CD14-positive monocyte (primary cell): ENCODE data around the gene NCOR2. TPM values are rescaled to one million over a fixed set of nuclear protein-coding genes. Genes with fewer than 3 reads are reported as not detected.
A peak's percentile ranks its signal among the peaks of the same experiment; 100 is the strongest.

ENCODE experiments used
- DNase-seq, 3 donors: peaks; one replicate each; pipeline ENCODE4 v3.0.0-alpha.2; 2011 to 2022
- H2AFZ ChIP-seq: 2 replicates; pipeline ENCODE4 v1.6.0; 2012; ENCODE audit warnings: mild to moderate bottlenecking, low read depth, low read length, inconsistent platforms; ENCODE audit not compliant: insufficient read depth, poor library complexity, severe bottlenecking
- H3K27ac ChIP-seq, 2 donors: 1 replicate in 1 of 2; 2 replicates in 1 of 2; pipeline ENCODE4 v1.5.1; 2012 to 2013; ENCODE audit warnings: low read length in 2 of 2, control low read depth in 1 of 2, inconsistent platforms in 1 of 2, low read depth in 1 of 2, mild to moderate bottlenecking in 1 of 2
- H3K27me3 ChIP-seq, 2 donors: one replicate each; pipeline versions ENCODE4 v1.6.0 to v1.6.1; 2011 to 2013; ENCODE audit warnings: low read length in 2 of 2; ENCODE audit not compliant: control insufficient read depth in 2 of 2, insufficient read depth in 2 of 2
- H3K36me3 ChIP-seq, 2 donors: replicated peaks in 1 of 2; 1 replicate in 1 of 2; 2 replicates in 1 of 2; pipeline versions ENCODE4 v1.5.1 to v1.6.1; 2012 to 2013; ENCODE audit warnings: low read length in 2 of 2, control low read depth in 1 of 2, inconsistent platforms in 1 of 2, mild to moderate bottlenecking in 1 of 2; ENCODE audit not compliant: insufficient read depth in 2 of 2, control insufficient read depth in 1 of 2
- H3K4me1 ChIP-seq, 2 donors: 1 replicate in 1 of 2; 2 replicates in 1 of 2; pipeline versions ENCODE4 v1.5.1 to v1.6.1; 2012 to 2013; ENCODE audit warnings: low read length in 2 of 2, control low read depth in 1 of 2, inconsistent platforms in 1 of 2, mild to moderate bottlenecking in 1 of 2, moderate library complexity in 1 of 2; ENCODE audit not compliant: insufficient read depth in 2 of 2, control insufficient read depth in 1 of 2
- H3K4me2 ChIP-seq: replicated peaks from 2 replicates; pipeline ENCODE3; 2012; ENCODE audit warnings: low read length, moderate library complexity, mild to moderate bottlenecking; ENCODE audit not compliant: poor library complexity, severe bottlenecking; ENCODE audit errors: extremely low read depth
- H3K4me3 ChIP-seq, 3 experiments: fragments of 200-600 bp in 1 of 3; sonication (generic) in 1 of 3; replicated peaks in 1 of 3; 1 replicate in 2 of 3; 2 replicates in 1 of 3; pipeline ENCODE4 v1.5.1; 2011 to 2013; ENCODE audit warnings: low read length in 3 of 3, mild to moderate bottlenecking in 3 of 3, control low read depth in 2 of 3, low read depth in 2 of 3, inconsistent platforms in 1 of 3, moderate library complexity in 1 of 3
- H3K79me2 ChIP-seq: 2 replicates; pipeline ENCODE4 v1.6.0; 2012; ENCODE audit warnings: mild to moderate bottlenecking, control low read depth, inconsistent platforms, low read length, moderate library complexity; ENCODE audit not compliant: insufficient read depth
- H3K9ac ChIP-seq: 2 replicates; pipeline ENCODE4 v1.6.0; 2017; ENCODE audit warnings: low read length, mild to moderate bottlenecking; ENCODE audit not compliant: insufficient read depth, poor library complexity, severe bottlenecking
- H3K9me3 ChIP-seq, 2 donors: replicated peaks in 1 of 2; 1 replicate in 1 of 2; 2 replicates in 1 of 2; pipeline versions ENCODE4 v1.5.1 to v1.6.1; 2012 to 2013; ENCODE audit warnings: low read length in 2 of 2, control low read depth in 1 of 2; ENCODE audit not compliant: control insufficient read depth in 1 of 2, insufficient read depth in 1 of 2
- H4K20me1 ChIP-seq: 2 replicates; pipeline ENCODE4 v1.6.0; 2012; ENCODE audit warnings: mild to moderate bottlenecking, low read length, control low read depth, moderate library complexity; ENCODE audit not compliant: insufficient read depth
- H3K27ac Mint-ChIP-seq, 7 donors: one replicate each; pipeline ENCODE4 v1.8.0; 2020; ENCODE audit warnings: mild to moderate bottlenecking in 7 of 7, mixed read lengths in 7 of 7, moderate library complexity in 6 of 7, inconsistent platforms in 2 of 7
- H3K27me3 Mint-ChIP-seq, 3 donors: one replicate each; pipeline ENCODE4 v1.8.0; 2021 to 2022; ENCODE audit warnings: low read depth in 3 of 3, mild to moderate bottlenecking in 3 of 3, mixed read lengths in 3 of 3, moderate library complexity in 3 of 3, inconsistent platforms in 1 of 3
- H3K36me3 Mint-ChIP-seq, 2 donors: one replicate each; pipeline ENCODE4 v1.8.0; 2020; ENCODE audit warnings: mixed read lengths in 2 of 2, inconsistent platforms in 1 of 2, mild to moderate bottlenecking in 1 of 2
- H3K4me1 Mint-ChIP-seq: one replicate; pipeline ENCODE4 v1.8.0; 2020; ENCODE audit warnings: mild to moderate bottlenecking, mixed read lengths
- H3K4me3 Mint-ChIP-seq, 2 donors: one replicate each; pipeline ENCODE4 v1.8.0; 2020; ENCODE audit warnings: mild to moderate bottlenecking in 2 of 2, mixed read lengths in 2 of 2, moderate library complexity in 1 of 2
- H3K9me3 Mint-ChIP-seq, 7 donors: one replicate each; pipeline ENCODE4 v1.8.0; 2020 to 2022; ENCODE audit warnings: mixed read lengths in 7 of 7, mild to moderate bottlenecking in 6 of 7, moderate library complexity in 6 of 7, inconsistent platforms in 2 of 7
- WGBS: methylation state at CpG from one replicate; pipeline ENCODE4 v1.1.5; 2013; ENCODE audit warnings: missing lambda C conversion rate; ENCODE audit not compliant: insufficient coverage; 5-methylcytosine and 5-hydroxymethylcytosine counted together
- intact Hi-C, 2 donors: fragments of 100-400 bp; cut with micrococcal nuclease; formaldehyde crosslinking; loops; one replicate each; pipeline versions ENCODE4 v1.15.0 to v1.15.1; 2023
- polyA plus RNA-seq, 3 donors: library from polyadenylated mRNA; depleted of rRNA in 1 of 3; unstranded in 2 of 3; stranded (reverse) in 1 of 3; fragments of 300-500 nt in 2 of 3; fragments of >200 nt in 1 of 3; fragmentation: Illumina TruSeq in 2 of 3; gene quantifications; 1 replicate in 2 of 3; 2 replicates in 1 of 3; pipeline ENCODE4 v1.2.3, GENCODE V29; 2012 to 2021
- TF ChIP-seq, protein P1 (sequence below): fragments of 200-600 bp; IDR thresholded peaks from one replicate; pipeline ENCODE4 v1.8.0; 2022; ENCODE audit warnings: antibody characterized with exemption, mild to moderate bottlenecking

NCOR2 gene
- polyA plus RNA-seq, 3 donors = 4.7 to 46.8 (median 5.5) TPM

DNA sequence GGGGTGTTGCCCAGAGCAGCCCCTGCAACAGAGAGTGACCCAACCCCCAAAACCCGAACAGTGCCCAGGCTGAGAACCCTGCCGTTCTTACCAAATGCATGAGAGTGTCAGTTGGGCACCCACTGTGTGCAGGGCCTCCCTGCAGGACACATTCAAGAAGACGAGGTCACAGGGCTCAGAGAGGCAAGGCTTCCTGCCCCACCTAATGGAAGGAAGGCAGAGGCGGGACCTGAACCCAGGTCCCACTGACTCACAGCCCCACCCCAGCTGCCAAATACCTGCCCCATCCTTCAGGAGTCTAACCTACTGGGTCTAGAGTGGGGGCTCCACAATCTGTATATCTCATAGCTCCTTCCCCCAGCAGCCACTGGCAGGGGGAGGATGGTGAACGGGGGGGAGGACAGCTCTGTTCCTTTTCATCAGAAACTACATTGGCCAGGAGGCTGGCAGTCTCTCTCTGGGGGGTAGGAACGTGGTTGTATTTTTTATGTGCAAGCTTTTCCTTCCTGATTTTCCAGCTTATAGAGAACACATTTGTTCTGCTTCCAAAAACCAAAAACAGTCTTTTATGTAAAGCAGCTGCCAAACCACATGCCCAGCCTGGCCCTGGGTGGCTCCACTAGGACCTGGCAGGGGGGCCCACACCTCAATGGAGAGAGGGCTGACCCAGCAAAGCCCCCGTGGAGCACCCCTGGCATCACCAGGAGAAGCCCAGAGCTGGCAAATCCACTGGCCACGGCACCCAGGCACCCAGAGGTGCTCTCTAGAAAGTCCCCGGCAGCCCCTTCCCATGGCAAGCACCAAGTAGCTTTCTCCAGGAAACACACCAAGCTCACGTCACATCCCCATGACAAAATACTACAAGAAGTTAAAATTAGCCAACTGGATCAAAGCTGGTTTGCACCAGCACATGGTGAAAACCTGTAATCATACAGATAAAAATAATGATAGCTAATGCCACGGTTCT, 17.0 kb downstream of the NCOR2 start:
- Mint-ChIP-seq H3K27ac (peak overlapping the region; percentile 75 to 95 (median 92)), H3K4me3 (peak overlapping the region; percentile 59 to 60), H3K4me1 (peaks cover 89% of the 10 kb centered on the region), H3K27me3 (peaks cover 0 to 1% (median 0%) of the 10 kb centered on the region in 3 donors), H3K9me3 (no peaks in the 10 kb centered on the region), H3K36me3 (peaks cover 16 to 19% of the 10 kb centered on the region in 2 donors)
- Histone ChIP-seq H3K36me3 (no peaks in the 10 kb centered on the region), H3K4me2 (peak overlapping the region; percentile 59), H3K79me2 (peaks cover 100% of the 10 kb centered on the region), H3K27ac (peak overlapping the region; percentile 58 to 61), H3K4me1 (peaks cover 67 to 86% of the 10 kb centered on the region in 2 donors), H3K9me3 (no peaks in the 10 kb centered on the region), H3K27me3 (no peaks in the 10 kb centered on the region), H3K9ac (peak overlapping the region; percentile 45), H3K4me3 (peak overlapping the region in 1 of 3 experiments; percentile 46), H4K20me1 (peaks cover 100% of the 10 kb centered on the region), H2AFZ (no peak overlapping the region)
- intact Hi-C loops = loop anchor here (5.0 to 10.0 kb wide), 3 partner anchors 33 to 217 kb away; no protein-coding TSS in a partner anchor
- 9% methylated on average over 7 of the region's 11 CpGs for WGBS
- TF ChIP-seq, protein P1, sequence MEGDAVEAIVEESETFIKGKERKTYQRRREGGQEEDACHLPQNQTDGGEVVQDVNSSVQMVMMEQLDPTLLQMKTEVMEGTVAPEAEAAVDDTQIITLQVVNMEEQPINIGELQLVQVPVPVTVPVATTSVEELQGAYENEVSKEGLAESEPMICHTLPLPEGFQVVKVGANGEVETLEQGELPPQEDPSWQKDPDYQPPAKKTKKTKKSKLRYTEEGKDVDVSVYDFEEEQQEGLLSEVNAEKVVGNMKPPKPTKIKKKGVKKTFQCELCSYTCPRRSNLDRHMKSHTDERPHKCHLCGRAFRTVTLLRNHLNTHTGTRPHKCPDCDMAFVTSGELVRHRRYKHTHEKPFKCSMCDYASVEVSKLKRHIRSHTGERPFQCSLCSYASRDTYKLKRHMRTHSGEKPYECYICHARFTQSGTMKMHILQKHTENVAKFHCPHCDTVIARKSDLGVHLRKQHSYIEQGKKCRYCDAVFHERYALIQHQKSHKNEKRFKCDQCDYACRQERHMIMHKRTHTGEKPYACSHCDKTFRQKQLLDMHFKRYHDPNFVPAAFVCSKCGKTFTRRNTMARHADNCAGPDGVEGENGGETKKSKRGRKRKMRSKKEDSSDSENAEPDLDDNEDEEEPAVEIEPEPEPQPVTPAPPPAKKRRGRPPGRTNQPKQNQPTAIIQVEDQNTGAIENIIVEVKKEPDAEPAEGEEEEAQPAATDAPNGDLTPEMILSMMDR = no peak
- DNase-seq = peak in 1 of 3 donors; percentile 56

- H3K4me1 ChIP-seq = peaks cover 67 to 86% of the 10 kb centered on the region in 2 donors
- peaks cover 16 to 19% of the 10 kb centered on the region in 2 donors for H3K36me3 Mint-ChIP-seq
- H3K9me3 Mint-ChIP-seq = no peaks in the 10 kb centered on the region
- peaks cover 0 to 1% (median 0%) of the 10 kb centered on the region in 3 donors for H3K27me3 Mint-ChIP-seq
- no peak for DNase-seq
- peaks cover 100% of the 10 kb centered on the region for H4K20me1 ChIP-seq
- peaks cover 89% of the 10 kb centered on the region for H3K4me1 Mint-ChIP-seq
- H3K27ac Mint-ChIP-seq = peak overlapping the region in 5 of 7 donors; percentile 83 to 95 (median 94)
- H3K4me3 Mint-ChIP-seq = peak overlapping the region; percentile 6 to 59
- H3K36me3 ChIP-seq = no peaks in the 10 kb centered on the region
- H3K9ac ChIP-seq = peak overlapping the region; percentile 45
- no peaks in the 10 kb centered on the region for H3K9me3 ChIP-seq
- WGBS = 81% methylated on average over 5 of the region's 17 CpGs
- peaks cover 100% of the 10 kb centered on the region for H3K79me2 ChIP-seq
- H3K27ac ChIP-seq = peak overlapping the region; percentile 58 to 61
- intact Hi-C loops = loop anchor here (5.0 to 10.0 kb wide), 6 partner anchors 32 to 218 kb away; no protein-coding TSS in a partner anchor
- H2AFZ ChIP-seq = no peak overlapping the region
- H3K4me2 ChIP-seq = peak overlapping the region; percentile 59
- TF ChIP-seq, protein P1 = no peak
- no peaks in the 10 kb centered on the region for H3K27me3 ChIP-seq
- peak overlapping the region in 1 of 3 experiments; percentile 46 for H3K4me3 ChIP-seq
Measured at GRCh38 chr12:124549629-124550028, 17.8 kb downstream of the NCOR2 start.
